Endothelial cell (in vitro differentiated cells): Measurements from ENCODE around the gene CLDN18. TPM values are rescaled to one million over a fixed set of nuclear protein-coding genes. Genes with fewer than 3 reads are reported as not detected.

Experiments
- DNase-seq: peaks from one replicate; pipeline ENCODE4 v3.0.0; 2021; ENCODE audit warnings: low spot score
- H3K27ac Mint-ChIP-seq: one replicate; pipeline ENCODE4 v1.8.0; 2021; ENCODE audit warnings: mixed read lengths, inconsistent platforms; ENCODE audit not compliant: unreplicated experiment
- H3K27me3 Mint-ChIP-seq: one replicate; pipeline ENCODE4 v1.8.0; 2021; ENCODE audit warnings: mild to moderate bottlenecking, moderate library complexity, mixed read lengths, inconsistent platforms; ENCODE audit not compliant: unreplicated experiment
- H3K36me3 Mint-ChIP-seq: one replicate; pipeline ENCODE4 v1.8.0; 2021; ENCODE audit warnings: mild to moderate bottlenecking, low read depth, mixed read lengths, inconsistent platforms; ENCODE audit not compliant: unreplicated experiment
- H3K4me1 Mint-ChIP-seq: one replicate; pipeline ENCODE4 v1.8.0; 2021; ENCODE audit warnings: mild to moderate bottlenecking, mixed read lengths, inconsistent platforms; ENCODE audit not compliant: unreplicated experiment
- H3K4me3 Mint-ChIP-seq: one replicate; pipeline ENCODE4 v1.8.0; 2021; ENCODE audit warnings: mild to moderate bottlenecking, mixed read lengths, inconsistent platforms; ENCODE audit not compliant: unreplicated experiment
- H3K9me3 Mint-ChIP-seq: one replicate; pipeline ENCODE4 v1.8.0; 2021; ENCODE audit warnings: mixed read lengths, inconsistent platforms; ENCODE audit not compliant: unreplicated experiment
- total RNA-seq: library from RNA; stranded (reverse); fragmentation: NEBNext Ultra II Directional; extraction: Animal tissue kit (Norgen Biotek cat#: 25700); gene quantifications from one replicate; pipeline ENCODE4 v1.2.1, GENCODE V29; 2021; ENCODE audit not compliant: unreplicated experiment
- TF ChIP-seq, protein P1 (sequence below): fragments of 200-600 bp; sonication (generic); IDR thresholded peaks from one replicate; pipeline ENCODE4 v1.5.0; 2021; ENCODE audit warnings: antibody characterized with exemption; ENCODE audit not compliant: unreplicated experiment

CLDN18 gene
- total RNA-seq, 1 donor from 2014 or later = not detected

DNA sequence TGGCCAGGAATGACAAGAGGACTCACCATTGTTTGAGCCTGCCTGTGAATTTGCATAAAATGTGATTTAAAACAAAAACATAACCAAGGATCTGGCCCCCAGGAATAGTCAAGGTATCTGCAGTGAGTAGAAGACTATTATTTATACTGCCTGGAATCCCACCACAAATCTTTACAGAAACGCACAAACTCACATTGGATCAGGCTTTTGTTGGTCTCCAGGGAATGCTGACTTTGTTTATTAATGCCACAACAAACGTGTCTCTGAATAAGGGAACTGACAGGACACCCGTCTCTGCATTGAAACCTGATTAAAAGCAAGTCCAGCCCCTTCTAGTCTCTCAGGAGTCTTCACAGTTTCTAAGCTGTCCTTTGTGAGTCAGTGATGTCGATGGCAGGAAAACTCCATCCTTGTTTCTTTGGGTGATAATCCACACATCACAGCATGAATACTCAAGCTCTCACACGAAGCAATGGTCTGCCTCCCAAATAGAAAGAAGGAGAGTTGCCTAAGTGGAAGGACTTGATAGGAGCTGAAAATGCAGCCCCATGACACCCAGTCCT, 37.7 kb downstream of the CLDN18 start:
- no peak for DNase-seq
- Mint-ChIP-seq H3K9me3 (no peaks in the 10 kb centered on the region), H3K27ac (no peak overlapping the region), H3K4me3 (no peak overlapping the region), H3K4me1 (no peaks in the 10 kb centered on the region), H3K27me3 (no peaks in the 10 kb centered on the region), H3K36me3 (no peaks in the 10 kb centered on the region)
- TF ChIP-seq, protein P1, sequence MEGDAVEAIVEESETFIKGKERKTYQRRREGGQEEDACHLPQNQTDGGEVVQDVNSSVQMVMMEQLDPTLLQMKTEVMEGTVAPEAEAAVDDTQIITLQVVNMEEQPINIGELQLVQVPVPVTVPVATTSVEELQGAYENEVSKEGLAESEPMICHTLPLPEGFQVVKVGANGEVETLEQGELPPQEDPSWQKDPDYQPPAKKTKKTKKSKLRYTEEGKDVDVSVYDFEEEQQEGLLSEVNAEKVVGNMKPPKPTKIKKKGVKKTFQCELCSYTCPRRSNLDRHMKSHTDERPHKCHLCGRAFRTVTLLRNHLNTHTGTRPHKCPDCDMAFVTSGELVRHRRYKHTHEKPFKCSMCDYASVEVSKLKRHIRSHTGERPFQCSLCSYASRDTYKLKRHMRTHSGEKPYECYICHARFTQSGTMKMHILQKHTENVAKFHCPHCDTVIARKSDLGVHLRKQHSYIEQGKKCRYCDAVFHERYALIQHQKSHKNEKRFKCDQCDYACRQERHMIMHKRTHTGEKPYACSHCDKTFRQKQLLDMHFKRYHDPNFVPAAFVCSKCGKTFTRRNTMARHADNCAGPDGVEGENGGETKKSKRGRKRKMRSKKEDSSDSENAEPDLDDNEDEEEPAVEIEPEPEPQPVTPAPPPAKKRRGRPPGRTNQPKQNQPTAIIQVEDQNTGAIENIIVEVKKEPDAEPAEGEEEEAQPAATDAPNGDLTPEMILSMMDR = no peak

DNA sequence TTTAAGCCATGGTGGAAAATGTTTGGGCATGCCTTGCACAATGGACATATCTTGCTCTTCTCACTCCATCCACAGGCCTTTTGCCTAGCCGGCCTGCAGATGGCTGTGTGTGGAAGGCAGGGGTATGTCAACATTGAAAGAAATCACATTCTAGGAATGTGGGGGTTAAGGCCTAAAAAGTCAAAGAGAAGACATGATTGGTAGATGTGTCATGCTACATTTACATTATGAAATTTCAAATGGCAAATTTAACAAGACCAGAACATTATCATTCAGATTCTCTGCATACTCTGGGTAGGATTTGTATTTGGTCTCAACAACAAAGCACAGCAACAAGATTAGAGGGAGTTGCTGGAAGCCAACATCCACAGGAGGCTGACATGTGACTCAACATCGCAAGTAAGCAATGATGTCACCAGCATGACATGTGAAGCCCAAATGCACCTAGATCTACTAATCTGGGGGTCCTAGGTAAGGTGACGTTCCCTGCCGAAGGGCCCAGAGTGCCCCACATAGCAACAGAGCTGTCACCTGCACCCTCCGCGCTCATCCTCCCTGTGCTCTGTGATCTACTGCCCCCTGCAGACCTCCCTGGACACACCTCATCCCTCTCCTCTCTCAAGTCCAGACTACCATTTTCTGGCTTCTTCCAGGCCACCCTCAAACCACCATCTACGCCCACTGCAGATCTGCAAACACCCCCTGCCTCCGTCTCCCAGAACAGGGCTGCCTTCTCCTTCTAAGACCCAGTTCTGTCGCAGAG, 39.4 kb downstream of the CLDN18 start:
- Mint-ChIP-seq H3K9me3 (no peaks in the 10 kb centered on the region), H3K4me1 (no peaks in the 10 kb centered on the region), H3K4me3 (peak overlapping the region; percentile 43), H3K27ac (no peak overlapping the region), H3K36me3 (no peaks in the 10 kb centered on the region), H3K27me3 (no peaks in the 10 kb centered on the region)
- TF ChIP-seq, protein P1 = no peak
- DNase-seq = no peak

DNA sequence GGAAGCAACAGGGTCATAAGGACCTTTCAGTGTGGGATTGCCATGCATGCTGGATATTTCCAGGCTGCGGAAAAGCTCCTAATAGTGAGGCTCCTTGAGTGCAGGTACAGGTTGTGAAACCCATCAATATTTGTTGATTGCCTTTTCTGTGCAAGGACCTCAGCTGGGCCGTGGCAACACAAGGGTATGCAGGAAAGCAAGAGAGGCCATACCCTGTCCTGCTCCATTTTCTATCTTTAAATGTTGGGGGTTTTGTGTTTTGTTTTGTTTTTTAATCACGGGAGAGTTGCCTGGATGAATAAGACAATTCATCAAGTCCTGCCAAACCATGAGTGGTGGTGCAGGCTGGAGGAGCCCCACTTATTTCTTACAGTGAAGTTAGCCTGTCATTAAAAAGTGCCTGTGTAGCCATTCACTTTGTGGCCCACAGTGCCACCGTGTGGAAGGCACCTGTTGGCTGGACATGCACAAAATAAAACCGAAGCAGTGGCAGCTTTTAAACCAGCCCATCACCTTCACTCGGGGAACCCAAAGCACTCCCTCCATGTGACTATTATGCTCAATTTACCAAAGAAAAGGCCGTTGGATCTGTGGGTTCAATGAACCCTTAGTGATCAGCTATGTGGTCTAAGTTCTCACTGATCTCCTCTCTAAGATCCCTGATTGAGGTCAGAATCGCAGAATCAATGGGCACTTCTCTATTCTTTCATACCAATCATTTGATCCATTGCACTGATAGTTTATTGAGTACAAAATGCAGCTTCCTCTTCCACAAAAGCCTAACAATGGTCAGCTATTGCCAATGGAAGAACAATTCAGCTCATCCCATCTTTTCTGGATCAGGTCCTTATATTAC, 42.2 kb downstream of the CLDN18 start:
- H3K36me3 Mint-ChIP-seq = no peaks in the 10 kb centered on the region
- H3K9me3 Mint-ChIP-seq = no peaks in the 10 kb centered on the region
- H3K4me3 Mint-ChIP-seq = no peak overlapping the region
- peak; percentile 58 for DNase-seq
- no peaks in the 10 kb centered on the region for H3K27me3 Mint-ChIP-seq
- H3K4me1 Mint-ChIP-seq = no peaks in the 10 kb centered on the region
- TF ChIP-seq, protein P1 = peak; percentile 58
- H3K27ac Mint-ChIP-seq = no peak overlapping the region

DNA sequence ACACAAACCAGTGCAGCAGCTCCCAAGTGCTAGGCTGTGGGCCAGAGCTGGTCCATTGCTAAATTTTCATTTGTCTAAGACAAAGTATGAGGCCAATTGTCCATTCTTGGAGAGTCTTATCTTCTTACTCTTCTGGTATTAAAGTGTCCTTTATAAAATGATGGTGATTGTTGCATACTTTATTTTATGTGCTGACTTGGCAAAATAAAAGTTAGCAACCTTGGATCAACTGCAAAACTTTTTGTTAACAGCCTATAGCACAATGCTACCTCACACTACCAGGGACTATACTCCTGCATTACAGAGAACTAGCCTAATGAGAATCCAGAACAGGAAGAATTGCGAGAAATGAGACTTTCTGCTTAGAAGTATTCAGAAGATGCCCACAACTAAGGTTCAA, 44.1 kb downstream of the CLDN18 start:
- DNase-seq = no peak
- no peak overlapping the region for H3K4me3 Mint-ChIP-seq
- no peaks in the 10 kb centered on the region for H3K9me3 Mint-ChIP-seq
- TF ChIP-seq, protein P1 = no peak
- no peaks in the 10 kb centered on the region for H3K36me3 Mint-ChIP-seq
- H3K4me1 Mint-ChIP-seq = peaks cover 3% of the 10 kb centered on the region
- H3K27me3 Mint-ChIP-seq = no peaks in the 10 kb centered on the region
- H3K27ac Mint-ChIP-seq = no peak overlapping the region
